Left cardiac atrium (tissue), 4 donors: Measurements from ENCODE around the gene BTBD18. TPM values are rescaled to one million over a fixed set of nuclear protein-coding genes. Genes with fewer than 3 reads are reported as not detected.

Experiments used
- ATAC-seq, 2 donors: fragments of 200-7000 bp; cut with Tn5 transposase; one replicate each; pipeline ENCODE4 v1.9.1; 2020; ENCODE audit warnings: mild to moderate bottlenecking in 2 of 2, moderate library complexity in 2 of 2
- DNase-seq: peaks from one replicate; pipeline ENCODE4 v3.0.0-alpha.2; 2020
- intact Hi-C, 2 donors: fragments of 100-400 bp; cut with DNase I; formaldehyde crosslinking; loops; one replicate each; pipeline versions ENCODE4 v1.14.1 to v1.15.1; 2022 to 2023
- total RNA-seq, 2 donors: library from RNA; stranded (reverse); fragmentation: NEBNext Ultra II Directional; extraction: Animal tissue kit (Norgen Biotek cat#: 25700); gene quantifications; one replicate each; pipeline ENCODE4 v1.2.1, GENCODE V29; 2021
- donor health status: DM: no; HTN: yes; CAD: no.
- donor health status: DM: no; HTN: yes; CAD: no; lungs with severe emphysema.
- donor health status: DM: yes; HTN: yes; CAD: no.
- donor health status: Dilated cardiomyopathy.

The BTBD18 gene
- total RNA-seq, 2 donors from 2014 or later = not detected

- intact Hi-C loops = no loop called here
- ATAC-seq (no peak), DNase-seq (no peak)
Measured at GRCh38 chr11:57703341-57703740, 48.3 kb downstream of the BTBD18 start.

GRCh38 chr11:57700425-57700824 lies 51.2 kb downstream of the BTBD18 start:
- intact Hi-C loops = no loop called here
- no peak for ATAC-seq
- no peak for DNase-seq

GRCh38 chr11:57699813-57700212 lies 51.8 kb downstream of the BTBD18 start:
- DNase-seq (no peak), ATAC-seq (no peak)
- intact Hi-C loops = no loop called here

GRCh38 chr11:57698843-57699365 lies 52.7 kb downstream of the BTBD18 start:
- intact Hi-C loops = no loop called here
- no peak for ATAC-seq
- no peak for DNase-seq

Other genes with a start within 250 kb of the BTBD18 start
- 1 to 10 TPM; 5.8 to 7.2 TPM for gene SLC43A1, start 236.1 kb downstream of the BTBD18 start, total RNA-seq
- 10 to 100 TPM; 58.0 to 58.9 TPM for gene TIMM10, start 221.1 kb downstream of the BTBD18 start, total RNA-seq
- gene SMTNL1, start 214.2 kb downstream of the BTBD18 start, total RNA-seq = not detected
- 10 to 100 TPM; 28.9 to 30.0 TPM for gene UBE2L6, start 184.1 kb downstream of the BTBD18 start, total RNA-seq
- 100 to 1,000 TPM; 198 to 266 TPM for gene SERPING1, start 154.1 kb downstream of the BTBD18 start, total RNA-seq
- gene YPEL4, start 101.9 kb downstream of the BTBD18 start, total RNA-seq = 1 to 10 TPM in 1 of 2 donors, under 1 TPM in 1; 0.47 to 1.1 TPM
- gene CLP1, start 94.1 kb downstream of the BTBD18 start, total RNA-seq = 1 to 10 TPM; 6.9 to 8.5 TPM
- 10 to 100 TPM; 51.3 to 60.7 TPM for gene ZDHHC5, start 83.7 kb downstream of the BTBD18 start, total RNA-seq
- 1 to 10 TPM; 8.4 to 8.7 TPM for gene MED19, start 39.6 kb downstream of the BTBD18 start, total RNA-seq
- 10 to 100 TPM; 64.3 to 80.3 TPM for gene TMX2, start 39.2 kb downstream of the BTBD18 start, total RNA-seq
- gene SELENOH, start 10.3 kb downstream of the BTBD18 start, total RNA-seq = 100 to 1,000 TPM in 1 of 2 donors, 10 to 100 TPM in 1; 99.1 to 116 TPM
- gene CTNND1, start 10.0 kb upstream of the BTBD18 start, total RNA-seq = 10 to 100 TPM; 75.2 to 82.0 TPM